ENCODE results near the gene TENM4.
A peak's percentile ranks its signal among the peaks of the same experiment; 100 is the strongest.

Gene TENM4

GRCh38 chr11:79342236-79342635 is 98.6 kb downstream of the TENM4 start:
- no peak for DNase-seq

GRCh38 chr11:79340535-79340934 is 100.3 kb downstream of the TENM4 start:
- DNase-seq: no peak

DNA sequence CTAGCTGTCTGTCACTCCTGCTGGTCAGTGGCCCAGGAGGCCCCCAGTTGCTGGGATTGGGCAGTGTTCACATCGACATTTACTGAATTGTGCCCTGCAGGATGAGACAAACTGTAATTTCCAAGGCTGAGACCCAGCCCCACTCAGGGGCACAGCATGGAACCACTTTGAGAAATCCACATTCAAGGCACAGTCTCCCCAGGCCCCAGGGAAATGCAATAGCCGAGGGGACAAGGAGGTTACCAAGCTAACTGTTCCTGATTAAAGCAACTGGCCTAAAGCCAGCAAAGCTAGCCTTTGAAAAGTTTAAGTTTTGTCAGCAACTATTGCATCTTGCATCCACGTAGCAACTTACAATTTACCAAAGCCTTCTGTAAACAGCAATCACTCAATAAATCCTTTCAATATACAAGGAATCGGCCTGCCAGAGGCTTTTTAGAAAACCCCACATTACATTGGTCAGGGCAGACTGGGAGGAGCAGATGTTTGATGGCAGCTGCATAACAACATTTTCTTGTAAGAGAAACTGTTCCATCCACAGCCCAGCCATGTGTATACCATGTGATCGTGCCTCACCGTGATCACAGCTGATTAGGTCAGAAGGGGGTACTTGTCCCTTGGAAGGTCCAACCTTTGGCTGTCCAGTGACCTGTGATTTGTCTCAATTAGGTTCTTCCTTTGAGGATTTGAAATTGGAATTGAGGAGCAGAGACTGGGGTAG is 103.9 kb downstream of the TENM4 start:
- DNase-seq: no peak

DNA sequence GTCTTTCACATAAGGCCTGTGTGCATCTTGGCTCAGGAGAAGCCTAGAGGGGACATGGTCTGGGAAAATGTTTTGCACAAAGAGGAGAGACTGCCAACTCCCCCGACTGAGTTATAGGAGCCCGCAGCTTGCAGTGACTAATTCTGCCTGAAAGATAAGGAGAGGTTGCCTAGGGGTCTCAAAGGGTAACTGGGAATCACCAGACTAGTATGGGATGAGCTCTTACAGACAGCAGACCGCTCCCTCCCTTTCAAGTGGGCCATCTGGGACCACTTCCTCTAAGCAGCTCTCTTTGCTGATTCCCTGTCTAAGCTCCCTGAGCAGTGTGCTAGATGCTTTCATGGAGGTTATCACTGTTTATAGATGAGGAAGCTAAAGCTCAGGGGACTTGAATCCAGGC is 105.1 kb downstream of the TENM4 start:
- no peak for DNase-seq

GRCh38 chr11:79333355-79333754 is 107.5 kb downstream of the TENM4 start:
- no peak for DNase-seq

DNA sequence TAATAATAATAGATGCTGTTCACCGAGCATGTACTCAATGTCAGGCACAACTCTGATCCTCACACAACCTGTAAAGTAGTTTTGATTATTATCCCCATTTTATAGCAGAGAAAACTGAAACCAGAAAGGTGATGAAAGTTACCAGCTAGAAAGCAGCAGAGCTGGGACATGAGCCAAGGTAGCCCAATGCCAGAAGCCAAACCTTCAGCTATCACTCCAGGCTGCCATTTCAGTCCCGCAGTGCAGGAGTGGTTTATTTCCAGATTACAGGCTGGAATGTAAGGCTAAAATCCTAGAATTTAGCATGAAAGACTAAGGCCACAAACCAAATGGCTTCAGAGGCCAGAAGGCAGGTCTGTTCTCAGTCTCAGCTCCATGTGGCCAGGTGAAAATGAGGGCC is 108.8 kb downstream of the TENM4 start:
- DNase-seq: no peak

DNA sequence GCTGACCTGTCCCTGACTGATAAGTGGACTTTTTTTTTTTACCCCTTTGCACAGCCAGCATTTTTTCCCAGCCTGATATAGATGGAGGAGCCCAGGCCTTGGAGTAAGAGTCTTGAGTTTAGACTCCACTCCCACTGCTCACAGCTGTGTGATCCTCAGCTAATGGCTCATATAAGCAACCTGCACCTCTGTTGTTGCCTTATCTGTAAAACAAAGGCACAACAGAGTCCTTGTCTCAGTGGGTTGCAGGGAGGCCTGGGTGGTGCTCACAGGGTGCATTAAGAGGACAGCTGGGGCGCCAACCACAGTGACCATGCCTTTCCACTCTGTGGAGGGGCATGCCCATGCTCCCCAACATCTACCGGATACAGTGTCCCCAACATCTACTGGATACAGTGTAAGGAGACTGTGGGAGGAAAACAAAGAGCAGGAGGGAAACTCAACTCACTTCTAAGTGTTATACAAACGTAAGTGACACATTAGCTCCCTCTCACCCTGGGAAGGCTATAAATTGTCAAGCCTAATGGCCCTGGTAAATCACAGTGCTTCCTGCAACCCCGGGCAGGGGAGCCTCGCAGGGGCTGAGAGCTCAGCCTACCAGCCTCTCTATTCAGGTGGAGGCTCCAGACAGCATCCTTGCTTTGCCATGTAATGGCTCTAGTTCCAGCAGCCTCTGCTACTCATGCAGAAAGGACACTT is 109.5 kb downstream of the TENM4 start:
- DNase-seq: no peak

DNA sequence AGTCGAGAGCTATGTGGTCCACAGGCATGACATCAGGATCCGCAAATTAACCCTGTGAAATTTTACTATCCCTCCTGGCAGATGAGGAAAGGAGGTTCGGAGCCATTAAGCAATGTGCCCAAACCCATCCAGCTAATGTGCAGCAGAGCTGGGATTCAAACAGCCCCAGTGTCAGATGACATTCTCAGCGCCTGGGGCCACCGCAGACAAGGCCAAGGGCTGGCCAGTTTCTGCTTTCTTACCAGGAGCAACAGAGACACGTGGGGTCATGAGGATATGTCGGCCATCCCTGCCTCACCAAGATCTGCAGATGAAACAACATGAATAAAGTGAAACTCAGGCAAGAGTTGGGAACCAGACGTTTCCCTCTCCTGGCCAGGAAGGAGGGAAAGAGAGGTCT is 110.2 kb downstream of the TENM4 start:
- no peak for DNase-seq

GRCh38 chr11:79329561-79329960 is 111.3 kb downstream of the TENM4 start:
- DNase-seq: peak in 1 of 14 donors; percentile 42

- no peak for DNase-seq
These were observed 112.4 kb downstream of the TENM4 start for GRCh38 chr11:79328402-79328801.

- no peak for DNase-seq
These were observed 115.0 kb downstream of the TENM4 start for GRCh38 chr11:79325851-79326250.

DNA sequence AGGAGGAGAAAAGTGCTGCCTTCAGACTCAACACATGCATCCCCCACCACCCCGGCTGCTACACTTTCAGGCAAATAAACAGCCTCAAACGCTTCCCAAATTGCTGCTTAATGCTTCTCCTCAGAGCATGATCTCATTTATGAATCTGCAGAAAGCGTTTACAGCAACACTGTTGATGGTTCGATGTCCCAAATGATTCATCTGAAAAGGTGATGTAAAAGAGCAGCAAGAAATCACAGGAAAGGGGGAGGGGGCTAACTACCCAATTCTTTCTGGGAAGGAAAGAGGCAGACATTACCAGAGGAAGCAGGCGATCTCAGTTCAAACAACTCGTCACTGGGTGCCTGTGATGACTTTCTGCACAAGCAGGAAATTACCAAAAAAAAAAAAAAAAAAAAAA is 119.6 kb downstream of the TENM4 start:
- DNase-seq: no peak

GRCh38 chr11:79314906-79315689 is 125.7 kb downstream of the TENM4 start:
- no peak for DNase-seq

DNA sequence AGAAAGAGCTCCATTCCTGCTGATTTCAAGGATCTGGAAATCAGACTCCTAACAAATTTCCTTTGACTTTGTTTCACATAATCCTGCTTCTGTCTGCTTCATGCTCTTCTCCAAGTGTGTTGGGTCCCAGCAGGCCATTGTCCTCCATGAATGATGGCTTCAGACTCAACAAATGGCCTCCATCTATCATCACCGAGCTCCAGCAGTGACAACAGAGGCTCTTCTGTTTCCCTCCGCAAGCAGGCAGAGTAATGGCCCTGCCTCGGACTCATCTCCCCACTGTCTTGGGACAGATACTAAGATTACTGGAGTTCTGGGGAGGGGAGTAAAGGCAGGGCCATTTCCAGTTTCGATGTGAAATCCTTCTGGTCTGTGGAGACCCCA is 127.3 kb downstream of the TENM4 start:
- peak in 8 of 14 donors; percentile 28 to 68 (median 42) for DNase-seq

DNA sequence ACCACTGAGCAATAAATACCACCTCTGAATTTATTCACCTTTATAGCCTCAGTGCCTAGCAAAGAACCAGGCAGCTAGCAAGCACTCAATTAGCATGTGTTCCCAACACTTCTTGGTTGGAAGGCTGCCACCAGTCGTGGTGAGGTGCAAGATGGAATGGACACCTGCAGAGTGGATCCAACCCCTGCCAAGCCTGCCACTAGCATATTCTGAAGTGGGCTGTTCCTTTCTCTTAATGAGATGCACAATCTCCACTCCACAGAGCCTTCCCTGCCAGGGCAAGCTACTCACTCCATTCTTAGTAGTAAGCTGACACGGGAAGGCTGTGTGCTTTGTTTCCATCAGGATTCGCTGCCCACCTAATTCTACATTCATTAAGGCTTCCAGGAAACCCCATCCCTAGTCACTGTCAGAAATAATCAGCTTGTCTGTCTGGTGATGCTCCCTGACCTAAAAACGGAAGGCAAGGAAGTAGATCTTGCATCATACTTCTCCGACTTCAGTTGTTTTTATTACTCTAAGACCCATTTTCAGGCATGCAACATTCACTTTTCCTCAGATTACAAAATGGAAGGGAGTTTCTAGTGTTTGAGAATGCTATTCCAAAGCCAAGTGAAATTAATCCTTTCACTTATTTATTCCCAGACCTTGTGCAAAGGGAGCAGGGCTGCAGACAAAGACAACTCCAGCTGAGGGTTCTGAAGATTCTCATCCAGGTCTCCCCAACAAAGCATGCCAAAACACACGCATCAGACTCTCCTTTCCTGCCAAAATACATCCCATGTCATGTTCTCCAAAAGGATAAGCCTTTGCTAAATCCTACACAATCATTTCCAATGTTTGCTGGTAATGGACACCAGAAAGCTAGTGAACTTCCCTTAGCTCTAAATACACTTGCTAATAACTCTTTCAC is 128.0 kb downstream of the TENM4 start:
- peak in 4 of 14 donors; percentile 2 to 38 (median 20) for DNase-seq

DNA sequence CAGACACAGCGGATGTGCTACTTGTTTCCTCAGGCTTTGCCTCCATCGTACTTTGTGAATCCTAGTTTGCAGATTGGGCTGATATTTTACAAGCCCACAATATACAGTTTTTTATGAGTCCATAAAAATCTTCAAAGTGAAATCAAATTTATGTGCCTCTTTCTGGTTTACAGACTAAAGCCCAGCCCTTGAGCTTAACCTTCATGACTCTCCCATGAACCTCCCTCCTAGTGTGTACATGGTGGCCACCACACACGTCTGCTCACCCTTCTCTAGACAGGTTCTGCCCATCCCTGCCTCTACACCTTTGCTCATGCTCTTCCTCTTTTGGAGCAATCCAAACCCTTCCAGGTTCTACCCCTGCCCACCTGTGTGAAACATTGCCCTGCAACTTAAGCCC is 129.4 kb downstream of the TENM4 start:
- no peak for DNase-seq

DNA sequence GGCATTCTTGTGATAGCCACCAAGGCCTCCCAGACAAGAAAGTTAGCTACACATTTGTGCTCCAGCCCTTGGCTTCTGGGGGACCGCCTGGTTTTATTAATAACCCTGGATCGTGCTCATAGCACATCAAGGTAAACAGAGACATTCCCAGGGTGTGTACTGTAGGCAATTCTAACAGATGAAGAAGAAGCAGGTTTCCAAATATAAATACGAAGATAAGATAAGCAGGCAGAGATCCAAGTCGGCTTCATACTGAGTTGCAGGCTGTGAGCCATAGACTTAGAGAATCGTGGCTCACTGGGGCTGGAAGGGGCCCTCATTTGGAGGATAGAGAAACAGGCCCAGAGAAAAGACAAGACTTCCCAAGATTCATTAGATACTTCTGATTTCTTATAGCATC is 131.4 kb downstream of the TENM4 start:
- no peak for DNase-seq

GRCh38 chr11:79308429-79308828 is 132.4 kb downstream of the TENM4 start:
- no peak for DNase-seq

DNA sequence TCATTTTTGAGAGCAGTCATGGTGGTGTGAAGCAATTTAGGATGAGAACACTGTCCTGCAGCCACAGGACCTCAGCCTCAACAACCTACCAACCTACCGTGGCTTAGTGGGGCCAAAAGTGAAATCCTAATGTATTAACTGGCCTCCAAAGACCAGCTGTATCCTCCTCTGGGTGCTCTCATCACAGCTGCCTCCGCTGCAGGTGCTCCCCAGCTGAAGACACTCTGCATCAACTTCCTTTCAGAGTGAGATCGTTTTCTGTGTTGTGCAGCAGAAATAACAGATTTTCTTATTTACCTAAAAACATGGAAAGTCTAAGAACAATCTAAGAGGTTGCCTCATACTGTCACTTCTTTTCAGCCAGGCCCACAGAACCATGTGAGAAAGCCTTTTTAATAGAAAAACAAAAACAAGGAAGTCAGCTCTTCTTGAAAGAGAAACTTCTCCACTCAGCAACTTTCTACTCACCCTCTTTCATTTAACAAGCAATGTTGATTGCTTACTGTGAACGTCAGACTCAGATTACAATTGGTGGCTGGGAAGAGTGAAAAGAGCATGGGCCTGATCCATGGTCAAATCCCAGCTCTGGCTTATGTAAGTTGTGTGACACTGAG is 136.1 kb downstream of the TENM4 start:
- DNase-seq: no peak

- DNase-seq: no peak
These were observed 144.7 kb downstream of the TENM4 start for GRCh38 chr11:79296141-79296540.

- no peak for DNase-seq
These were observed 145.7 kb downstream of the TENM4 start for GRCh38 chr11:79294845-79295731.
